ENCODE data around the gene ATPAF2. TPM values are rescaled to one million over a fixed set of nuclear protein-coding genes. Genes with fewer than 3 reads are reported as not detected.

The ATPAF2 gene
- total RNA-seq, 1 donor from 2014 or later: 34.7 TPM

- H3K36me3 Mint-ChIP-seq (ENCODE audit: unreplicated experiment): no peaks in the 10 kb centered on the region
- no peaks in the 10 kb centered on the region for H3K27me3 Mint-ChIP-seq (ENCODE audit: unreplicated experiment)
- H3K4me1 Mint-ChIP-seq (ENCODE audit: low read depth, unreplicated experiment): peaks cover 3% of the 10 kb centered on the region
- no peaks in the 10 kb centered on the region for H3K9me3 Mint-ChIP-seq (ENCODE audit: unreplicated experiment)
- TF ChIP-seq, protein P1, sequence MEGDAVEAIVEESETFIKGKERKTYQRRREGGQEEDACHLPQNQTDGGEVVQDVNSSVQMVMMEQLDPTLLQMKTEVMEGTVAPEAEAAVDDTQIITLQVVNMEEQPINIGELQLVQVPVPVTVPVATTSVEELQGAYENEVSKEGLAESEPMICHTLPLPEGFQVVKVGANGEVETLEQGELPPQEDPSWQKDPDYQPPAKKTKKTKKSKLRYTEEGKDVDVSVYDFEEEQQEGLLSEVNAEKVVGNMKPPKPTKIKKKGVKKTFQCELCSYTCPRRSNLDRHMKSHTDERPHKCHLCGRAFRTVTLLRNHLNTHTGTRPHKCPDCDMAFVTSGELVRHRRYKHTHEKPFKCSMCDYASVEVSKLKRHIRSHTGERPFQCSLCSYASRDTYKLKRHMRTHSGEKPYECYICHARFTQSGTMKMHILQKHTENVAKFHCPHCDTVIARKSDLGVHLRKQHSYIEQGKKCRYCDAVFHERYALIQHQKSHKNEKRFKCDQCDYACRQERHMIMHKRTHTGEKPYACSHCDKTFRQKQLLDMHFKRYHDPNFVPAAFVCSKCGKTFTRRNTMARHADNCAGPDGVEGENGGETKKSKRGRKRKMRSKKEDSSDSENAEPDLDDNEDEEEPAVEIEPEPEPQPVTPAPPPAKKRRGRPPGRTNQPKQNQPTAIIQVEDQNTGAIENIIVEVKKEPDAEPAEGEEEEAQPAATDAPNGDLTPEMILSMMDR (IDR thresholded peaks at IDR 0.05; ENCODE audit: partially characterized antibody, unreplicated experiment): no peak
- H3K27ac Mint-ChIP-seq (ENCODE audit: unreplicated experiment): no peak overlapping the region
- H3K4me3 Mint-ChIP-seq (ENCODE audit: unreplicated experiment): no peak overlapping the region
- no peak for DNase-seq
These were observed 27.9 kb upstream of the ATPAF2 start for GRCh38 chr17:18066866-18067265.

DNA sequence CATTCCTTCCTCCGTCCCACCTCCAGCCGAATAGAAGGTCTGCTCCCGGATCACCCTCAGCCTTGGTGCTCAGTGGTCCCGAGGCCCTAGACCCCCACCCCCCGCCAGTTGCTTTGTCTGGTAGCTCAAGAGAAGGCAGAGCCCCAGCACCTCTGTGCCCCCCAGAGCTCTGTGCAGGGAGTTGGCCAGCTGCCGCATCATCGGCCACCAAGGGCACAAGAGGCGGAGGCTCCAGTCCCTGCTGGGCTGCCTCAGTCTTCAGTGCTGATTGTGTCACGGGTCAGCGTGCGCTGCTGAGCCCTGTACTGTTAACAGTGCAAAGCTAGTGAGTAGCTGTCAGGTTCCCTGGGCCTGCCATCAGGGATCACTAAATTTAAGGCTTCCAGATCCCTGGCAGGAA, 26.6 kb upstream of the ATPAF2 start:
- Mint-ChIP-seq H3K9me3 (ENCODE audit: unreplicated experiment) (no peaks in the 10 kb centered on the region), H3K27me3 (ENCODE audit: unreplicated experiment) (no peaks in the 10 kb centered on the region), H3K4me3 (ENCODE audit: unreplicated experiment) (no peak overlapping the region), H3K36me3 (ENCODE audit: unreplicated experiment) (no peaks in the 10 kb centered on the region), H3K4me1 (ENCODE audit: low read depth, unreplicated experiment) (no peaks in the 10 kb centered on the region), H3K27ac (ENCODE audit: unreplicated experiment) (no peak overlapping the region)
- TF ChIP-seq, protein P1 (IDR thresholded peaks at IDR 0.05; ENCODE audit: partially characterized antibody, unreplicated experiment): no peak
- no peak for DNase-seq

DNA sequence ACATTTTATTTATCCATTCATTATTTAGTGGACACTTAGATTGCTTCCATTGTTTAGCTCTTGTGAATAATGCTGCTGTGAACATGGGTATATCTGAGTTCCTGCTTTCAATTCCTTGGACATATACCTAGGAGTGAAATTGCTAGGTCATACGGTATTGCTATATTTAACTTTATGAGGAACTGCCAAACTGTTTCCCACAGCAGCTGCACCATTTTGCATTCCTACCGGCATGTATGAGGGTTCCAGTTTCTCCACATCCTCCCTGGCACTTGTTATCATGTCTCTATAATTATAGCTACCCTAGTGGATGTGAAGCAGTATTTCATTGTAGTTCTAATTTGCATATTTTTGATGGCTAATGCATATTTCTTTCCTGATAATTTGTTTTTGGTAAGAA, 25.1 kb upstream of the ATPAF2 start:
- Mint-ChIP-seq H3K27me3 (ENCODE audit: unreplicated experiment) (no peaks in the 10 kb centered on the region), H3K9me3 (ENCODE audit: unreplicated experiment) (no peaks in the 10 kb centered on the region), H3K27ac (ENCODE audit: unreplicated experiment) (no peak overlapping the region), H3K36me3 (ENCODE audit: unreplicated experiment) (no peaks in the 10 kb centered on the region), H3K4me1 (ENCODE audit: low read depth, unreplicated experiment) (no peaks in the 10 kb centered on the region), H3K4me3 (ENCODE audit: unreplicated experiment) (no peak overlapping the region)
- DNase-seq: no peak
- TF ChIP-seq, protein P1 (IDR thresholded peaks at IDR 0.05; ENCODE audit: partially characterized antibody, unreplicated experiment): no peak

GRCh38 chr17:18059283-18059682, 20.3 kb upstream of the ATPAF2 start:
- H3K27ac Mint-ChIP-seq (ENCODE audit: unreplicated experiment): no peak overlapping the region
- TF ChIP-seq, protein P1 (IDR thresholded peaks at IDR 0.05; ENCODE audit: partially characterized antibody, unreplicated experiment): no peak
- no peaks in the 10 kb centered on the region for H3K9me3 Mint-ChIP-seq (ENCODE audit: unreplicated experiment)
- no peaks in the 10 kb centered on the region for H3K36me3 Mint-ChIP-seq (ENCODE audit: unreplicated experiment)
- no peak for DNase-seq
- H3K4me3 Mint-ChIP-seq (ENCODE audit: unreplicated experiment): no peak overlapping the region
- no peaks in the 10 kb centered on the region for H3K27me3 Mint-ChIP-seq (ENCODE audit: unreplicated experiment)
- no peaks in the 10 kb centered on the region for H3K4me1 Mint-ChIP-seq (ENCODE audit: low read depth, unreplicated experiment)

GRCh38 chr17:18056214-18056613, 17.2 kb upstream of the ATPAF2 start:
- no peaks in the 10 kb centered on the region for H3K9me3 Mint-ChIP-seq (ENCODE audit: unreplicated experiment)
- DNase-seq: no peak
- no peak overlapping the region for H3K4me3 Mint-ChIP-seq (ENCODE audit: unreplicated experiment)
- H3K27me3 Mint-ChIP-seq (ENCODE audit: unreplicated experiment): no peaks in the 10 kb centered on the region
- TF ChIP-seq, protein P1 (IDR thresholded peaks at IDR 0.05; ENCODE audit: partially characterized antibody, unreplicated experiment): no peak
- no peaks in the 10 kb centered on the region for H3K4me1 Mint-ChIP-seq (ENCODE audit: low read depth, unreplicated experiment)
- H3K27ac Mint-ChIP-seq (ENCODE audit: unreplicated experiment): no peak overlapping the region
- no peaks in the 10 kb centered on the region for H3K36me3 Mint-ChIP-seq (ENCODE audit: unreplicated experiment)
